GM18499 (cell line): ENCODE data around the gene IRAK1.

ENCODE experiments used
- ATAC-seq: cut with Tn5 transposase; IDR thresholded peaks from one replicate; pipeline ENCODE4 v1.9.1; 2021; ENCODE audit warnings: moderate number of reproducible peaks; ENCODE audit not compliant: insufficient read depth, unreplicated experiment

IRAK1 gene

GRCh38 chrX:154043003-154043763, 23.5 kb upstream of the IRAK1 start:
- no peak for ATAC-seq

- ATAC-seq = no peak
Observed at GRCh38 chrX:154040863-154041262, 21.2 kb upstream of the IRAK1 start.

- ATAC-seq = no peak
Observed at GRCh38 chrX:154040307-154040756, 20.6 kb upstream of the IRAK1 start.

GRCh38 chrX:154039577-154039976, 19.9 kb upstream of the IRAK1 start:
- ATAC-seq = no peak

GRCh38 chrX:154038656-154039055, 19.0 kb upstream of the IRAK1 start:
- no peak for ATAC-seq

- no peak for ATAC-seq
Observed at GRCh38 chrX:154037754-154038153, 18.1 kb upstream of the IRAK1 start.

- no peak for ATAC-seq
Observed at GRCh38 chrX:154036513-154036912, 16.8 kb upstream of the IRAK1 start.

- no peak for ATAC-seq
Observed at GRCh38 chrX:154033848-154034247, 14.1 kb upstream of the IRAK1 start.

- no peak for ATAC-seq
Observed at GRCh38 chrX:154032653-154033052, 13.0 kb upstream of the IRAK1 start.

GRCh38 chrX:154032160-154032559, 12.5 kb upstream of the IRAK1 start:
- no peak for ATAC-seq

GRCh38 chrX:154030715-154031305, 11.1 kb upstream of the IRAK1 start:
- no peak for ATAC-seq

GRCh38 chrX:154030266-154030665, 10.6 kb upstream of the IRAK1 start:
- ATAC-seq = no peak

- no peak for ATAC-seq
Observed at GRCh38 chrX:154029439-154029838, 9.7 kb upstream of the IRAK1 start.

GRCh38 chrX:154028502-154029184, 8.9 kb upstream of the IRAK1 start:
- ATAC-seq = no peak

GRCh38 chrX:154027986-154028385, 8.3 kb upstream of the IRAK1 start:
- ATAC-seq = no peak

- no peak for ATAC-seq
Observed at GRCh38 chrX:154027022-154027402, 7.3 kb upstream of the IRAK1 start.

GRCh38 chrX:154026136-154027021, 6.7 kb upstream of the IRAK1 start:
- ATAC-seq = no peak

- ATAC-seq = no peak
Observed at GRCh38 chrX:154025230-154025629, 5.5 kb upstream of the IRAK1 start.

GRCh38 chrX:154024271-154024670, 4.6 kb upstream of the IRAK1 start:
- ATAC-seq = no peak

- no peak for ATAC-seq
Observed at GRCh38 chrX:154023276-154024000, 3.7 kb upstream of the IRAK1 start.
